MM.1S (cell line): ENCODE measurements around the gene TENM4.

Experiments
- DNase-seq: peaks from one replicate; pipeline ENCODE4 v3.0.0-alpha.2; 2015
- H2AFZ ChIP-seq: fragments of 300-600 bp; sonication (generic); 2 replicates; pipeline ENCODE4 v1.6.0; 2016; ENCODE audit warnings: antibody characterized with exemption, low read length
- H3F3A ChIP-seq: fragments of 300-600 bp; sonication (generic); 2 replicates; pipeline ENCODE4 v1.6.1; 2016; ENCODE audit warnings: mild to moderate bottlenecking, antibody characterized with exemption, low read length, moderate library complexity, mixed read lengths; ENCODE audit not compliant: insufficient read depth
- H3K27ac ChIP-seq: fragments of 300-600 bp; sonication (generic); 2 replicates; pipeline ENCODE4 v1.5.1; 2016; ENCODE audit warnings: mild to moderate bottlenecking, low read length
- H3K27me3 ChIP-seq: fragments of 300-600 bp; sonication (generic); replicated peaks from 2 replicates; pipeline ENCODE4 v1.6.0; 2016; ENCODE audit warnings: low read length; ENCODE audit not compliant: insufficient read depth
- H3K36me3 ChIP-seq: fragments of 300-600 bp; sonication (generic); replicated peaks from 2 replicates; pipeline ENCODE4 v1.6.1; 2016; ENCODE audit warnings: mild to moderate bottlenecking, low read length, mixed read lengths; ENCODE audit not compliant: insufficient read depth
- H3K4me1 ChIP-seq: fragments of 300-600 bp; sonication (generic); 2 replicates; pipeline ENCODE4 v1.6.1; 2016; ENCODE audit warnings: low read length, mixed read lengths
- H3K4me2 ChIP-seq: fragments of 300-600 bp; sonication (generic); 2 replicates; pipeline ENCODE4 v1.6.0; 2016; ENCODE audit warnings: low read depth, low read length
- H3K4me3 ChIP-seq: fragments of 300-600 bp; sonication (generic); 2 replicates; pipeline ENCODE4 v1.5.1; 2016; ENCODE audit warnings: low read length, mixed read lengths
- H3K79me2 ChIP-seq: fragments of 300-600 bp; sonication (generic); 2 replicates; pipeline ENCODE4 v1.6.1; 2016; ENCODE audit warnings: mixed run types, low read length, mixed read lengths
- H3K9ac ChIP-seq: fragments of 300-600 bp; sonication (generic); 2 replicates; pipeline ENCODE4 v1.6.1; 2016; ENCODE audit warnings: low read length, mixed read lengths
- H3K9me2 ChIP-seq: fragments of 300-600 bp; sonication (generic); replicated peaks from 2 replicates; pipeline ENCODE4 v1.6.1; 2016; ENCODE audit warnings: mild to moderate bottlenecking, low read length, mixed read lengths; ENCODE audit not compliant: insufficient read depth
- H3K9me3 ChIP-seq: fragments of 300-600 bp; sonication (generic); replicated peaks from 2 replicates; pipeline ENCODE4 v1.6.1; 2016; ENCODE audit warnings: mild to moderate bottlenecking, low read length, mixed read lengths; ENCODE audit not compliant: insufficient read depth
- H4K20me1 ChIP-seq: fragments of 300-600 bp; sonication (generic); 2 replicates; pipeline ENCODE4 v1.6.1; 2016; ENCODE audit warnings: mild to moderate bottlenecking, low read length, moderate library complexity, mixed read lengths; ENCODE audit not compliant: insufficient read depth
- EZH2 ChIP-seq: fragments of 300-600 bp; sonication (generic); optimal IDR thresholded peaks from 2 replicates; pipeline ENCODE3; 2017; ENCODE audit warnings: low read depth, mild to moderate bottlenecking, antibody characterized with exemption, low read length, mixed read lengths
- EZH2phosphoT487 ChIP-seq: fragments of 300-600 bp; sonication (generic); IDR thresholded peaks from 2 replicates; pipeline ENCODE4 v1.6.1; 2018; ENCODE audit warnings: antibody characterized with exemption, low read length
- TF ChIP-seq, protein P1 (sequence below): fragments of 300-600 bp; sonication (generic); IDR thresholded peaks from 2 replicates; pipeline ENCODE4 v1.5.1; 2016; ENCODE audit warnings: antibody characterized with exemption, low read length, mixed read lengths

The TENM4 gene

DNA sequence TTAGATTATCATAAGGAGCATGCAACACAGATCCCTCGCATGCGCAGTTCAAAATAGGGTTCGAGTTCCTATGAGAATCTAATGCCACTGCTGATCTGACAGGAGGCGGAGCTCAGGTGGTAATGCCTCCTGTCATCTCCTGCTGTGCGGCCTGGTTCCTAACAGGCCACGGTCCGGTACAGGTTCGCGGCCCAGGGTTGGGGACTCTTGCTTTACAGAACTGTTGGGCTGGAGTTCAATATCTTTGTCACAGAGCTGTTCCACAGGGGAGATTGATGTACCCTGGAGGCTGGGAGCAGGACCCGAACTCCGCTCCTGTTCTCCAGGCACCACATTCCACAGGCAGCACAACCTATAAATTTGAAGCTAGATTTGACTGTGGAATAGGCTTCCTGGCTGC lies 508.1 kb downstream of the TENM4 start:
- TF ChIP-seq, protein P1, sequence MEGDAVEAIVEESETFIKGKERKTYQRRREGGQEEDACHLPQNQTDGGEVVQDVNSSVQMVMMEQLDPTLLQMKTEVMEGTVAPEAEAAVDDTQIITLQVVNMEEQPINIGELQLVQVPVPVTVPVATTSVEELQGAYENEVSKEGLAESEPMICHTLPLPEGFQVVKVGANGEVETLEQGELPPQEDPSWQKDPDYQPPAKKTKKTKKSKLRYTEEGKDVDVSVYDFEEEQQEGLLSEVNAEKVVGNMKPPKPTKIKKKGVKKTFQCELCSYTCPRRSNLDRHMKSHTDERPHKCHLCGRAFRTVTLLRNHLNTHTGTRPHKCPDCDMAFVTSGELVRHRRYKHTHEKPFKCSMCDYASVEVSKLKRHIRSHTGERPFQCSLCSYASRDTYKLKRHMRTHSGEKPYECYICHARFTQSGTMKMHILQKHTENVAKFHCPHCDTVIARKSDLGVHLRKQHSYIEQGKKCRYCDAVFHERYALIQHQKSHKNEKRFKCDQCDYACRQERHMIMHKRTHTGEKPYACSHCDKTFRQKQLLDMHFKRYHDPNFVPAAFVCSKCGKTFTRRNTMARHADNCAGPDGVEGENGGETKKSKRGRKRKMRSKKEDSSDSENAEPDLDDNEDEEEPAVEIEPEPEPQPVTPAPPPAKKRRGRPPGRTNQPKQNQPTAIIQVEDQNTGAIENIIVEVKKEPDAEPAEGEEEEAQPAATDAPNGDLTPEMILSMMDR, result no peak
- TF ChIP-seq EZH2phosphoT487 (no peak), EZH2 (no peak)
- no peaks in the 10 kb centered on the region for H3F3A ChIP-seq

DNA sequence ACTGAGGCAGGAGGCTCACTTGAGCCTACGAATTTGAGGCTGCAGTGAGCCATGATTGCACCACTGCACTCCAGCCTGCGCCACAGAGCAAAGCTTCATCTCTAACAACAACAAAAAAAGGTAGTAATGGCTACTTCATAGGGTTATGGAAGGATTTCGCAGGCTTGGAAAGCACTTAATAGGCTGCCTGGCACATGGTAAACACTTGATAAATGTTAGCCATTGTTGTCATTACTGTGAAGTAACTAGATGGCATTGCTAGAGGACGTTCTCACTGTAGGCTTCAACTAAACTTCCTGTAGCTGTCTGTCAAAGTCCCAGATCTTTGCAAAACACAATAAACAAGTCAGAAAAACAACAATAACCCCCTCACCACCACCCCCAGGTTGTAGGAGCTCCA lies 508.9 kb downstream of the TENM4 start:
- Histone ChIP-seq H3K36me3 (no peaks in the 10 kb centered on the region), H3K4me2 (no peak overlapping the region), H3K27ac (no peak overlapping the region), H2AFZ (no peak overlapping the region), H3K79me2 (no peaks in the 10 kb centered on the region), H3K4me1 (peaks cover 5% of the 10 kb centered on the region; the same call in 1 of the 2 replicates), H3K9me3 (no peaks in the 10 kb centered on the region), H3K9ac (no peak overlapping the region), H4K20me1 (no peaks in the 10 kb centered on the region), H3F3A (no peaks in the 10 kb centered on the region), H3K9me2 (no peaks in the 10 kb centered on the region), H3K27me3 (no peaks in the 10 kb centered on the region), H3K4me3 (no peak overlapping the region)
- DNase-seq, result no peak
- TF ChIP-seq EZH2phosphoT487, result no peak
- TF ChIP-seq, protein P1, result no peak
- no peak for TF ChIP-seq EZH2

More for the DNA sequence above, 508.1 kb downstream of the TENM4 start:
- H3K27ac ChIP-seq, result no peak overlapping the region
- no peaks in the 10 kb centered on the region for H3K27me3 ChIP-seq
- H3K4me3 ChIP-seq, result no peak overlapping the region
- no peaks in the 10 kb centered on the region for H3K36me3 ChIP-seq
- no peak for DNase-seq
- no peaks in the 10 kb centered on the region for H3K9me2 ChIP-seq
- H4K20me1 ChIP-seq, result no peaks in the 10 kb centered on the region
- no peak overlapping the region for H3K9ac ChIP-seq
- peaks cover 5% of the 10 kb centered on the region; the same call in 1 of the 2 replicates for H3K4me1 ChIP-seq
- H2AFZ ChIP-seq, result no peak overlapping the region
- no peaks in the 10 kb centered on the region for H3K9me3 ChIP-seq
- no peak overlapping the region for H3K4me2 ChIP-seq
- H3K79me2 ChIP-seq, result no peaks in the 10 kb centered on the region

DNA sequence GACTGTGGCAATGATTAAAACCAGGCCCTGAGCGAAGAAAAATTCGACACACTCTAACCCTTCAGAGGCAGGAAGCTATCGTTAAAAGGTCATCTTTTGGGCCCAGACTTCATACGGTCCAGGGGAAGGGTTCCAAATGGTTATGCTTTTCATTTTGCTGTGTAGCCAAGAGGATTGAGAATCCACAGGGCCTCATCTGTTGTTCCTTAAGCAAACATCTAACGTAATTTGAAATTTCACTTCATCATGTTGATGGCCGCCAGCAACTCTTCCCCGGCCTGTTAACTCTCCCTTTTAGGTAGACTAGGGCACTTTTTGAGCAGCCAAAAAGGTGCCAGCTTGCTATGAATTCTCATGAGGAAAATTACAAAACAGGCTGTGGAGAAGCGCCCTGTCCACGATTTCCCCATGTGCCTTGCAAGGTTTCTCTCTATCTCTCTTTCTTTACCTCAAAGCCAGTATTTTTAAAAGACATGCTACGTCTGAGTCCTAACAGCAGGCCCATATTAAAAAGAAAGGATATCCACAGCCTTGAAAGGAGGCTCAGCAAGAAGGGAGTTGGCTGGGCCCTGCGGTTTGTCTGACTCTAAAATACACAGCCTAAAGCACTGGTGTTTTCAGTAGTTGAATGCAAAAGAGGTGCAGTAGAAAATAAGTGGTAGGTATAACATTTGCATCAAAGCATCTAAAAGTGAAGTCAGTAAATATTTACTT lies 509.9 kb downstream of the TENM4 start:
- H3K9ac ChIP-seq, result no peak overlapping the region
- no peaks in the 10 kb centered on the region for H3F3A ChIP-seq
- H3K27me3 ChIP-seq, result no peaks in the 10 kb centered on the region
- H2AFZ ChIP-seq, result no peak overlapping the region
- H4K20me1 ChIP-seq, result no peaks in the 10 kb centered on the region
- no peak overlapping the region for H3K4me2 ChIP-seq
- peaks cover 5% of the 10 kb centered on the region; the same call in 1 of the 2 replicates for H3K4me1 ChIP-seq
- no peaks in the 10 kb centered on the region for H3K9me2 ChIP-seq
- TF ChIP-seq EZH2 (no peak), EZH2phosphoT487 (no peak)
- TF ChIP-seq, protein P1, result no peak
- no peaks in the 10 kb centered on the region for H3K9me3 ChIP-seq
- H3K79me2 ChIP-seq, result no peaks in the 10 kb centered on the region
- H3K27ac ChIP-seq, result no peak overlapping the region
- no peaks in the 10 kb centered on the region for H3K36me3 ChIP-seq
- no peak for DNase-seq
- no peak overlapping the region for H3K4me3 ChIP-seq
